ENCODE measurements around the gene ALOXE3. TPM values are rescaled to one million over a fixed set of nuclear protein-coding genes. Genes with fewer than 3 reads are reported as not detected.

ALOXE3 gene
- total and polyA plus RNA-seq, 2 of the 8 experiments (the other 6 are each of a cell fraction or from before 2014, with no cell fraction given): 0.26 TPM; not detected in 1

- TF ChIP-seq TAF7 (optimal IDR thresholded peaks at IDR 0.05; ENCODE audit: borderline replicate concordance, low read depth, low read length) (no peak), CHD1 (IDR thresholded peaks at IDR 0.05; ENCODE audit: low read depth, low read length) (no peak), POU5F1 (IDR thresholded peaks at IDR 0.05; ENCODE audit: low read depth, low read length) (no peak), EGR1 (IDR thresholded peaks at IDR 0.05; ENCODE audit: borderline replicate concordance, low read depth, low read length) (no peak), RNF2 (IDR thresholded peaks at IDR 0.05; ENCODE audit: borderline replicate concordance, low read depth, low read length, missing control alignments, poor library complexity, severe bottlenecking) (no peak), EZH2 (IDR thresholded peaks at IDR 0.05; ENCODE audit: low read depth, low read length, severe bottlenecking) (no peak), SAP30 (IDR thresholded peaks at IDR 0.05; ENCODE audit: insufficient read depth, insufficient replicate concordance, low read length) (peak; percentile 33), TCF12 (IDR thresholded peaks at IDR 0.05; ENCODE audit: low read depth, low read length) (no peak), POLR2AphosphoS5 (IDR thresholded peaks at IDR 0.05; ENCODE audit: low read depth, low read length) (0 out of 2 replicates have a peak, but pooled peaks have one; percentile 29), ZNF274 (IDR thresholded peaks at IDR 0.05; ENCODE audit: borderline replicate concordance, extremely low read depth, low read length) (no peak), RXRA (IDR thresholded peaks at IDR 0.05; ENCODE audit: insufficient read depth, low read depth, low read length) (no peak), SRF (IDR thresholded peaks at IDR 0.05; ENCODE audit: low read depth, low read length) (no peak), CHD2 (IDR thresholded peaks at IDR 0.05; ENCODE audit: low read length) (no peak), BCL11A (IDR thresholded peaks at IDR 0.05; ENCODE audit: low read depth in 2 of 2, low read length in 2 of 2) (no peak), HDAC6 (IDR thresholded peaks at IDR 0.05; ENCODE audit: low read depth, low read length) (no peak), KDM1A (IDR thresholded peaks at IDR 0.05; ENCODE audit: borderline replicate concordance, low read length) (no peak)
Observed at GRCh38 chr17:8151120-8151640, 32.9 kb upstream of the ALOXE3 start (continued).

All from H1 (cell line).